ENCODE measurements around the gene DAGLB.
A peak's percentile ranks its signal among the peaks of the same experiment; 100 is the strongest.
"Not testable (repeated sequence)": the region's sequence is repeated elsewhere in the genome, so short reads cannot be mapped to it uniquely, and the experiment has no call there.

Gene DAGLB

DNA sequence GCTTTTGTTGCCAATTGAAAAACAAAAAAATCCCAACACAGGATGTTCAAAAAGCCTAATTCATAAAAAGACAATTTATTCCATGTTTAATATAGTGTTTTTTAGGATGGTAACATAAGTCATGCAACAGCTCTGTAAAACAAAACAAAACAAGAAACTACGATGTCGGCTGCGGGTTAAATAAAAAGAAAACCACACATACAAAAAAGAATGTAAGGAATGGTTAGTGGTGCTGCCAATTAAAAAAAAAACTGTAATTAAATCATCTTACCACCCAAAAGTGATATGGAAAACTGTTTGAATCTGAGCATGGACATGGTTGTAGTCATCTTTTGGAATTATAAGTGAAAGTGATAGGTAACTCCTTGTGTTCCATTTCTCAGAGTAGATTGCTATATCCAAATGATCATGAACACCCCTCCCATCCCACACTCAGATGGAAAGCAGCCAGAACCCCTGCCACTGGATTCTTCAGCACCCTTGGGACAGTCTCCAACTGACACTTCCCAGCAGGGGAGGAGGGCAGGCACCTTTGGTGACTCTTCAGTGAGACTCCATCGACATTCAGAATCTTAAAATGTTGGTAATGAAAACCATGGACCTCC is 14.3 kb upstream of the DAGLB start:
- DNase-seq (ENCODE audit: low spot score) (no peak), FAIRE-seq (peak; percentile 81)

DNA sequence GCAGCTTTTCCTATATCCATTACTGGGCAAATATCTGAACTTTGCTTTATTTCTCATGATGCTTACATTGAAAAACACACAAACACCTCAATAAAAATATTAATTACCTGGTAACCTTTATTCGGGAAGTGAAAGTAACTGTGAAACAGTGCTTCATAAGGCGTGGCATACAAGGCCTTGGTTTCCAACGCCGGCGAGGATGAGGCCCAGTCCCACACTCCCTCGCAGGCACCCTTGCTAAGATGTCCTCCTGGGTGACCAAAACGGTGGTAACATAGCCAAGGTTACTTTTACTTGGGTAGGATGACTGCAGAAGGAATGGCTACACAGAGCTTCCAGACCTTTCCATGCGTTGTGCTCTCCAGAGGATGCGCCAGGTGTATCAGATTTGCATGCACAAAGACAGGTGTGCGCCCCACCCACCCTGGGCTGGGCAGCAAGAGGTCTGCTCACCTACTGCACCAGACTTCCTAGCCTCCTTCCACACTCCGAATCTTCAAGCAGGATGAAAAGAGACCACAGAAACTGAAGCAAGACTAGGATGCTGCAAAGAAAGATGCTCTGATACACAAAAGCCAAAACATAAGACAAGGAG is 13.3 kb upstream of the DAGLB start:
- peak; percentile 55 for FAIRE-seq
- DNase-seq (ENCODE audit: low spot score) = no peak

DNA sequence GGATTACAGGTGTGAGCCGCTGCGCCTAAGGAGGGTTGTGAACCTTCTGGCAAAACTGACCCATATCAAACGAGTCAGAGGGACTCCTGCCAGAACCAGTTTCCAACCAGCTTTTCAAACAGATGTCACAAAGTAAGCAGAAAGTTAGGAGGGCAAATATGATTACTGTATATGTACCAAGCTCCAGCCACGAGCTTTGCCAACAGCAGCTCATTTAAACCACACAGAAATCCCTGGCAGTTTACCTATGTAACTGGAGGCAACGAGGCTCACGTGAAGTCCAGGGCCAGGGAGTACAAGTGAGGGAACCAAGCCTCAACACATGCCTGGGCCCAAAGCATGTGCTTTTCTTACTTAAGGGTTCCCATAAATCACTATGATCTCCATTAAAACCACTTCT is 12.5 kb upstream of the DAGLB start:
- FAIRE-seq = no peak
- no peak for DNase-seq (ENCODE audit: low spot score)

DNA sequence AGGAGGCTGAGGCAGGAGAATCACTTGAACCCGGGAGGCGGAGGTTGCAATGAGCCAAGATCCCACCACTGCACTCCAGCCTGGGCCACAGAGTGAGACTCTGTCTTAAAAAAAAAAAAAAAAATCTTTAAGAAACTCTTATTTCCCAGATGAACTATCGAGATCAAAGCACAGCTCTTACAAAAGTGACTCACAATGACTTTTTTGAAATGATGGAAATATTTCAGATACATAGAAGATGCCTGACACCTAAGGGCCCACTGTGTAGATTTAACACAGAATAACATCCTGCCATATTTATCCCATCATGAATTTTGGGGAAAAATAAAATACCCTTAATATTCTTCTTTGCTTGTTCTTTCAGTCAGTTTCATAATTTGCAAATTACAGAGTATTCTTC is 10.9 kb upstream of the DAGLB start:
- not testable (repeated sequence) for DNase-seq (ENCODE audit: low spot score); FAIRE-seq

DNA sequence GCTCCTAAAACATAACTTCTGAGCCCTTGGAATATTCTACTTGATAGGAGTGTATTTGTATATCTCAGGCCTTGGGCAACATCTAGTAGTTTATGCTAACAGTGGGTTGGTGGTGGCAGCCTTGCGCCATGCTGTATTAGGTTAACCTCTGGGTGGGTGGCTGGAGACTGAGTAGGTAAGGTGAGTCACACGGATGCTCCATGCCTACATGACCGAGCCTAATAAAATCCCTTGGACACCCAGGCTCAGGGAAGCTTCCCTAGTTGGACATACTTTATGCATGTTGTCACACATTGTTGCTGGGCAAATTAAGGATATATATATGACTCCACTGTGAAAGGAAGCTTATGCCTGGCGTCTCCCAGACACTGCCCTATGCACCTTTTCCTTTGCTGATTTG is 6.0 kb upstream of the DAGLB start:
- peak; percentile 87 for DNase-seq (ENCODE audit: low spot score)
- peak; percentile 92 for FAIRE-seq

DNA sequence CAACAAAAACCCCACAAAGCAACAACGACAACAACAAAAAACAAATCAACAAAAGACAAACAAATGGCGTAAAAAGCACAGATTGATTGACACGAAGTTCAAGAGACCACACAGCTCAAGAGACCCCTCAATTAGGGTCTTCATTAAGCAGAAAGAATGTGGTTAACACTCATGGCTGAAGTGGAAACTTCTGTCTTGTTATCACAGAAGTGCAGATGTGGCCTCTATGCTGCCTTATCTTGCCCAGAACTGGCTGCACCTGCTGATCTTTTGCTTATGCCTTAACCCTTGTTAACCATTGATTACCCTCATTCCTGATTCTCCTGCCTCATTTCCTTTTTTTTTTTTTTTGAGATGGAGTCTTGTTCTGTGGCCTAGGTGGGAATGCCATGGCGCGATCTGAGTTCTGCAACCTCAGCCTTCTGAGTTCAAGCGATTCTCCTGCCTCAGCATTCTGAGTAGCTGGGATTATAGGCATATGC is 3.5 kb upstream of the DAGLB start:
- no peak for DNase-seq (ENCODE audit: low spot score)
- FAIRE-seq = no peak

DNA sequence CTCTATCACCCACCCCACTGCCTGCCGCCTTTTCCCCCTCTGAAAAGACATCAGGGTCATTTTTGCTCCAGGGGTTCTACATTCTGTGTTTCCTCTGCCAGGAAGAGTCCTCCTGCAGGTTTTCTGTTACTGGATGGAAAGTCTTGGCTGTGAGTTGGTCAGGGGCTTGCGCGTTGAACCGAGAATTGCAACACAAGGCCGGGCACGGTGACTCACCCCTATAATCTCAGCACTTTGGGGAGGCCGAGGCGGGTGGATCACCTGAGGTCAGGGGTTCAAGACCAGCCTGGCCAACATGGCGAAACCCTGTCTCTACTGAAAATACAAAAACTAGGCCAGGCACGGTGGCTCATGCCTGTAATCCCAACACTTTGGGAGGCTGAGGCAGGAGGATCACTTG is 2.8 kb upstream of the DAGLB start:
- DNase-seq (ENCODE audit: low spot score); FAIRE-seq: not testable (repeated sequence)

DNA sequence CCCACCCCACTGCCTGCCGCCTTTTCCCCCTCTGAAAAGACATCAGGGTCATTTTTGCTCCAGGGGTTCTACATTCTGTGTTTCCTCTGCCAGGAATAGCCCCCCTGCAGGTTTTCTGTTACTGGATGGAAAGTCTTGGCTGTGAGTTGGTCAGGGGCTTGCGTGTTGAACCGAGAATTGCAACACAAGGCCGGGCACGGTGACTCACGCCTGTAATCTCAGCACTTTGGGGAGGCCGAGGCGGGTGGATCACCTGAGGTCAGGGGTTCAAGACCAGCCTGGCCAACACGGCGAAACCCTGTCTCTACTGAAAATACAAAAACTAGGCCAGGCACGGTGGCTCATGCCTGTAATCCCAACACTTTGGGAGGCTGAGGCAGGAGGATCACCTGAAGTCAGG is 2.1 kb upstream of the DAGLB start:
- FAIRE-seq; DNase-seq (ENCODE audit: low spot score): not testable (repeated sequence)

DNA sequence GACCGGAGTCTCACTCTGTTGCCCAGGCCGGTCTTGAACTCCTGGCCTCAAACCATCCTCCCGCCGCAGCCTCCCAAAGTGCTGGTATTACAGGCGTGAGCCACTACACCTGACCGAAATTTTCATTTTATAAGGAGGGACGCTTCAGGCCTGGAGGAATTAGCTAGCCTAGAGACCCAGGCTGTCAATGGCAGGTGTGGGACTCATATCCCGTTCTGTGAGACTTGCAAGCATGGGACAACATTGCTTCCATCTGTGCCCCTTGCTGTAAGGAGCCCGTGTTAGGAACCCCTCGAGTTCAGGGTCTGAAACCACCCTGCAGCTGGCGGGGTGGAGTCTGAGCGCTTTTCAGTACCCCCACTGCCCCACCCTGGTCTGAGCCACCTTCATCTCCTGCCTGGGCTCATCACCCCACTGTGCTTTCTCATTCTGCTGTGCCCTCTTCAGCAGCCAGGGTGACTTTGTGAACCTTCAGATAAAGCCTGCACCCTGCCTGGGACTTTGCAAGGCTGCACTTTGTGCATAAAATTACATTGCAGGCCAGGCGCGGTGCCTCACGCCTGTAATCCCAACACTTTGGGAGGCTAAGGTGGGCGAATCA is 1.3 kb upstream of the DAGLB start:
- FAIRE-seq = no peak
- DNase-seq (ENCODE audit: low spot score) = no peak

DNA sequence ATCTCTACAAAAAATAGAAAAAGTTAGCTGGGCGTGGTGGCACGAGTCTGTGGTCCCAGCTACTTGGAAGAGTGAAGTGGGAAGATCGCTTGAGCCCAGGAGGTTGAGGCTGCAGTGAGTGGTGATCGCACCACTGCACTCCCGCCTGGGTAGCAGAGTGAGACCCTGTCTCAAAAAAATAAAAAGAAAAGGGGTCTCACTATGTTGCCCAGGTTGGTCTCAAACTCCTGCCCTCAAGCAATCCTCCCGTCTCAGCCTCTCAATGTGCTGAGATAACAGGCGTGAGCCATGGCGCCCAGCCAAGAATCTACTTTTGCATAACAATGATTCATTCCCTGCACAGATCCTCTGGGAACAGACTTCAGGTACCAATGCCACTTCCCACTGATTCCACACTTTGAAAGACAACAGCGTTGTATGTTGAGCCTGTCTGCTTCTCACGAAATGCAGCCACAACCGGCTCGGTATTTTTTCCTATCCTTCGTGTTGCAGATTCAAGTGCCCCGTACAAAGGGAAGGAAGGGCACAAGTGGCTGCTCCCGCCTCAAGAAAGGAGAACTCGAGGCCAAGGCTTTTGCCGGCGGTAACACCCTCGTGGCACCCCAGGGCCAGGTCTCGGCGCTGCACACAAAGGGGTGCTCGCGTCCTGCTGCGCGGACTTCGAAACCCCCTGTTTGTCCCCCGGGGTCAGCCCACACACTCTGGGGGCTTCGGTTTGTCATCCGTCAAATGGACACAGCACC is 745 bp downstream of the DAGLB start:
- FAIRE-seq = peak; percentile 87
- DNase-seq (ENCODE audit: low spot score) = peak; percentile 82

DNA sequence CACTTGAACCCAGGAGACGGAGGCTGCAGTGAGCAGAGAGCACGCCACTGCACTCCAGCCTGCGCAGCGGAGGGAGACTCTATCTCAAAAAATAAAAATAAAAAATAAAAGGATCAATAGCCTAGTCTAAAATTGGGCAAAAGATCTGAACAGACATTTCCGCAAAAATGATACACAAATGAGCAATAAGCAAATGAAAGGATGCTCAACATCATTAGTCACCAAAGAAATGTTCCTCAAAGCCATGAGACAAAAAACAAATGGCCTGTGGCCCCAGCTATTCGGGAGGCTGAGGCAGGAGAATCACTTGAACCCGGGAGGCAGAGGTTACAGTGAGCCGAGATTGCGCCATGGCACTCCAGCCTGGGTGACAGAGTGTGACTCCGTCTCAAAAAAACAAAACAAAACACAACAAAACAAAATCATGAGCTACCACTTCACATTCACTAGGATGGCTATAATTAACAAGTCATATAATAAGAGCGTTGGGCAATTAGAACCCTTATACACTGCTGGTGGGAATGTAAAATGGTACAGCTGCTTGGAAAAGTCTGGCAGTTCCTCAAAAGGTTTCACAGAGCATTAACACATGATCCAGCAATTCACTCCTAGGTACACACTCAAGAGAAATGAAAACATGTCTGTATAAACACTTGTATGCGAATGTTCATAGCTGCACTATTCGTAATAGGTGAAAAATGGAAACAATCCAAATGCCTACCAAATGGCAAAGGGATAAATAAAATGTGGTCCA is 3.1 kb downstream of the DAGLB start:
- FAIRE-seq (peak; percentile 63), DNase-seq (ENCODE audit: low spot score) (no peak)

DNA sequence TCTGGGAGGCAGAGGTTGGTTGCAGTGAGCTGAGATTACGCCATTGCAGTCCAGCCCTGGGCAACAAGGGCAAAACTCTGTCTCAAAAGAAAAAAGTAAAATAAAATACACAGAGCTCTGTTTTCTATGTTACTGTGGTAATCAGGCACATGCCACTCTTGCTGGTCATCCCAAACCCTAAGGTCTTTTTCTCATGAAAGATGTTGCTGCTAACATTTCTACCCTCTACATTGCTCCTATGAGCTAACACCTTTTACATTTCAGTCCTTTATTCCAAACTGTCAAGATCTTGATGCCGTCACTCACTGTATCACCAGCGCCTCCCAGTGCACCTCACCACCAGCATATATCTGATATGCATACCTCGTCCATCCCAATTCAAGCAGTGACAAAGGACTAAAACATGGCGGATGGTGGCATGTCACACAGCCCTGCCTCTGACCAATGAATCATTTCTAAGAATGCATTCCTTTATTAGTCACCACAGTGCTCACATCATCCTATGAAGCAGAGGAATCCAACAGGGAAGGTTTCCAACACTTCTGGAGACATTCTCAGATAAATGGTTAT is 4.3 kb downstream of the DAGLB start:
- peak; percentile 98 for FAIRE-seq

DNA sequence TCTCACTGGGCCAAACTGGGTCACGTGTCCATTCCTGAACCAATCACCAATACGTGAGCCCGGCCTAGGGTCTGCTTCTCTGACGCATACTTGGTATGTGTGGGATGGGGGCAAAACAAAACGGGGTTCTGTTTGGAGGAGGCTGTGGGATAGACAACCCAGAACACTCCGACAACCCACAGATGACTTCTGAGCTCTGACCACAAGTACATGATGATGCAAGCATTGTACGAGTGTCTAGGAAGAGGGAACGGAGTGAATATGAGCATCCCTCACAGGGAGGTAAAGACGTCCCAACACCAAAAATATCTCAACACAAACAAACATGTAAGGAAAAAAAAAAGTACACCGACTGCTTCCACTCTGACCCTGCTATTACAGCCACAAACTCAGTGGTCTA is 5.6 kb downstream of the DAGLB start:
- no peak for FAIRE-seq
- DNase-seq (ENCODE audit: low spot score) = no peak

More for the DNA sequence above, 4.3 kb downstream of the DAGLB start:
- DNase-seq (ENCODE audit: low spot score) = peak; percentile 92

DNA sequence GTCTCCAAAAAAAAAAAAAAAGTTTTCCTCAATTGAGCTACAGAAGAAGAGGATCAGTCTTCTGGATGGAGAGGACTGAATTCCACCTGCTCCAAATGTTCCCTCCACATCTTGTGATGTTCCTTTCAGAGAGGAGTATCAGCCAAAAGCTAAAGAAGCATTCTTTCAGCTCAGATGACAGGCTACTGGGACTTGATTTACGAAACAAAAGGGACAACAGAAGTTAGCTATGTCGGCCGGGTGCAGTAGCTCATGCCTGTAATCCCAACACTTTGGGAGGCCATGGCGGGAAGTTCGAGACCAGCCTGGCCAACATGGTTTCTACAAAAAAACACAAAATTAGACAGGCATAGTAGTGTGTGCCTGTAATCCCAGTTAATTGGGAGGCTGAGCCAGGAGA is 7.4 kb downstream of the DAGLB start:
- DNase-seq (ENCODE audit: low spot score) (no peak), FAIRE-seq (peak; percentile 83)

DNA sequence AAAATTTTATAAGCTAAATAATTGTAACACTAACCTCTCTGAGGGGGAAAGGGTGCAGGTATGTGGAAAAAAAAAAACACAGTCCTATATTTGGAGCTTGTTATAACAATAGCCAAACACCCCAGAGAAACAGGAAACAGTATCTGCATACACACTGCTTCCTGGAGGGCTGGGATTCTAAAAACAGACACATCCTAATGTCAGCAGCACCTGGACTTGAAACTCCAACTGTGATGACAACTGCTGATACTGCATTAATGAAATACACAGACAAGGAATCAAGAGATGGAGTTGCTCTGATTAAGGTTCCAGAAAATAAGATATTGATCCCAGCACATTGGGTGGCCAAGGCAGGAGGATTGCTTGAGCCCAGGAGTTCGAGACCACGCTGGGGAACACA is 9.3 kb downstream of the DAGLB start:
- DNase-seq (ENCODE audit: low spot score) = no peak
- FAIRE-seq = no peak

DNA sequence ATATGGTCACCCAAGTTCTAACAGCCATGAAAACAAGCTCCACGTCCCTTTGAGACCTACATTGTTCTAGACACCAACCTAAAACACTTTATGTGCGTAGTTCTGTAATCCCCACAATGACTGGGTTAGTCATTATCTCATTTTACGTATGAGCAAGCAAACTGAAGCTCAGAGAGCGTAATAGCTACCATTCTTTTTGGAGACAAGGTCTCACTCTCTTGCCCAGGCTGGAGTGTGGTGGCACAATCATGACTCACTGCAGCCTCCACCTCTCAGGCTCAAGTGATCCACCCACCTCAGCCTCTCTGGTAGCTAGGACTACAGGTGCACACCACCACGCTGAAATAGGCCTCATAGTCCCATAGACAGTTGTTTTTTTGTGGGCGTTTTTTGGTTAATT is 10.5 kb downstream of the DAGLB start:
- FAIRE-seq = peak; percentile 86
- DNase-seq (ENCODE audit: low spot score) = no peak

DNA sequence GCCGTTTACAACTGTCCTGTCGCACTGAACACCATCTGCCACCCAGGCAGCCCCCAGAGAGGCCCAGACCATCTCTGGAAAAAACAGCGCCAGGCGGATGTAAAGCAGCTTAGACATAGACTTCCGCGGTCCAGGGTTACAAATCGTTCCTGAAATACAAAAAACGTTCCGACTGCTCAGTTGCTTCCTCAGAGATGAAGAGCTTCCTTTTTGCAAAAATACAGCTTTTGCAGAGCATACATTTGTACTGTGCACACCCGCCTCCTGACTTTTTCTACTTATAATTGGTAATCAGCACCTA is 11.4 kb downstream of the DAGLB start:
- DNase-seq (ENCODE audit: low spot score) = no peak
- no peak for FAIRE-seq

DNA sequence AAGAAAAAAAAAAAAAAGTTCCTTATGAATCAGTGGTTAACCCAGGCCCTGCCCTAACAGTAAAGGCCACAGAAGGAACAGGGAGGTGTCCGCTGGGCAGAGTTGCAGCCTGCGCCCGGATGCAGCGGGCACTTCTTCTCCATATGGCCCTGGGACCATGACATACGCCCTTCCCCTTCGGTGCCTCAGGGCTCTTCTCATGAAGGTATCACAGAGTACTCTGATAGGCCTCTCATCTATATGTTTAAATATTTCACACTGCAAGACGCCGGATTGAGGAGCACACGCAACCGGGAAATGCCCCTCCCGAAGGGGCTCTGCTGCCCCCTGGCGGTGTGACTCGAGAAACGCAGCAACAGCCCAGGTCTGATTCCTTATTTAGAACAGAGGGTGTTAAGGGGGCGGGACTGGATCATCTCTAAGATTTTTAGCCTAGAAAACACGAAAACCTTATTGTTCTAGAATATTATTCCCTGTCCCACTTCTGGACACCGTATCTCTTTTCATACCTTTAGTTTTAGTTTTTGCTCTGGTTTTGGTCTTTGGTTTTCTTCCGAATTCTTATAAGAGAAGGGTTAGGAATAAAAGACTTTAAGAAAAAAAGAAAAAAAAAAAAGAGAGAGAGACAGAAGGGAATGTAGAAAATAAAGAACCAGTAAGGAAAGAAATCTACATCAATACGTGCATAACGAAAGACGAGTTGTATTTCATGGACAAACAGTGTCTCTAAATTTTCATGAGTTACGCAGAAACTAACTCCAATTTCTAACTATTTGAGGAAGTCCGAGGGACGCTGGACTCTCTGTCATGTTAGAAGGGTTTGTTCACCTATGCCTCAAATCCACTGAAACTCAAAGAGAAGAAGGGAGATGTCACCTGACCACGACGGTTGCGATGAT is 12.0 kb downstream of the DAGLB start:
- DNase-seq (ENCODE audit: low spot score) (peak; percentile 96), FAIRE-seq (peak; percentile 76)

DNA sequence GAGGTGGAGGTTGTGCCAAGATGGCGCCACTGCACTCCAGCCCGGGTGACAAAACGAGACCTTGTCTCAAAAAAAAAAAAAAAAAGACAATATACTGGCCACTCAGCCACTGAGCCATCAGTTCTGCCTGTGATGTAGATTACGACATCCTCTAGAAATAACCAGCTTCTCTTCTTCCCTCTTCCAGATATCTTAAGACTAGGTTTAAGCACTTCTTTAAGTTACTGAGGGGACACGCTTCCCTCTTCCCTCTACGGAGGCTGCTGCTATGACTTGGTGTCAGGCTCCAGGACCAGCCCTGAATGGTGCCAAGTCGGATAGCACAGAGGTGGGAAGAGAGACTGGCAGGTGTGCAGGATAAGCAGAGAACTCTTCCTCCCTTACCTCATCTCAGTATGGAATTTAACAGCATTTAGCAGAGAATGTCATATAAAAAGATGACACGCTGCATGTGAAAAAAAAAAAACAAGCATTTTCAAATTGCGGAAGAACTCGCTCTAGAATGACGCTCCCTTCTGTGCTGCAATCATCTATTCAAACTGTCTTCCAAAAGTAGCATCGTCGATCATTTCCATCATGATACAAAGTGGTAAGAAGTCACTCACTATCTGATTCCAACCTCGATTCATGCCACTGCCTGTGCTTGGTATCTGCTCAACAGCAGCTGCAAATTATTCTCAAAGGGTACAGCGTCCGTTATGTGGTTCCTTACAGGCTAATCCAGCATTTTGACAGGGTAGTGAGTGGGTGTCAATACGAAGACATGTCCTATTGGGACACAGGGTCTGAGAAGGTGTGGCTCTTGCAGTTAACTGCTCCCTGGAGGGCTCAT is 13.8 kb downstream of the DAGLB start:
- DNase-seq (ENCODE audit: low spot score) (no peak), FAIRE-seq (peak; percentile 90)

All from urothelium cell line (cell line).